Spinal cord (tissue), 10 donors: ENCODE results near the gene DDX52. TPM values are rescaled to one million over a fixed set of nuclear protein-coding genes. Genes with fewer than 3 reads are reported as not detected.

Source experiments
- DNase-seq, 6 donors: peaks; one replicate each; pipeline versions ENCODE4 v3.0.0 to v3.0.0-alpha.2; 2013 to 2015; ENCODE audit warnings: low spot score in 6 of 6, low read depth in 4 of 6
- H3K27ac ChIP-seq: one replicate; pipeline ENCODE4 v1.5.1; 2013; ENCODE audit warnings: low read depth, low read length, control low read depth
- H3K27me3 ChIP-seq: one replicate; pipeline ENCODE4 v1.6.1; 2013; ENCODE audit warnings: low read length; ENCODE audit not compliant: control insufficient read depth, insufficient read depth
- H3K36me3 ChIP-seq: one replicate; pipeline ENCODE4 v1.6.1; 2013; ENCODE audit warnings: low read length; ENCODE audit not compliant: control insufficient read depth, insufficient read depth
- H3K4me1 ChIP-seq: one replicate; pipeline ENCODE4 v1.6.1; 2013; ENCODE audit warnings: low read length; ENCODE audit not compliant: control insufficient read depth, insufficient read depth
- H3K4me3 ChIP-seq: one replicate; pipeline ENCODE4 v1.5.1; 2013; ENCODE audit warnings: low read depth, low read length, control low read depth
- H3K9me3 ChIP-seq: one replicate; pipeline ENCODE4 v1.6.1; 2013; ENCODE audit warnings: low read length; ENCODE audit not compliant: control insufficient read depth, insufficient read depth
- WGBS: methylation state at CpG from one replicate; pipeline ENCODE4 v1.1.5; 2013; ENCODE audit warnings: missing lambda C conversion rate; ENCODE audit not compliant: insufficient coverage; 5-methylcytosine and 5-hydroxymethylcytosine counted together
- polyA plus RNA-seq, 2 donors: library from polyadenylated mRNA; unstranded; fragments of 120-200 nt; gene quantifications; one replicate each; pipeline ENCODE4 v1.2.1, GENCODE V29; 2013; ENCODE audit not compliant: insufficient read length in 2 of 2
- total RNA-seq, 2 donors: library from RNA; depleted of rRNA in 1 of 2; stranded (reverse); fragments of 120-200 nt in 1 of 2; fragments of >200 nt in 1 of 2; gene quantifications; one replicate each; pipeline versions ENCODE4 v1.2.3 to v1.2.4, GENCODE V29; 2013 to 2014
- donor health status: healthy.

The DDX52 gene
- total and polyA plus RNA-seq, 4 donors, result 24.3 to 33.2 (median 28.2) TPM

- WGBS, result no CpG with 5 or more reads among the region's 1 CpG
These were observed 18.3 kb upstream of the DDX52 start for GRCh38 chr17:37661400-37662014.

DNA sequence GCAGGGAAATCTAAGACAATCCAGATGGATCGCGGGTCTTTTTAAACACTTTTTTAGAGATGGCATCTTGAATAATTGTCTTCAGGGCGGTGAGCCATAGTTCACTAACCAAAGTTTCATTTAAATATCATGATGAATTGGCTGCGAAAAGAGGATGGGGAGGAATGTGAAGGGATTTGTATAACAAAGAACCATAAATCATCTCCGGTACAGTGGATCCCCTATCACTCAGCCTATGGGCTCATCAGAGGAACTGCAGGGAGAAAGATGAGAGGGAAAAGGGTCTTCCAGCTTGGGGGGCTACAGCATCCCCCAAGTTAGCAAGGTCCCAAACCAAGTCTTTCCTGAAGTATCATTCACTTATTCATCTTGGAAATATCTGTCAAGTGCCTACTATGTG, 16.7 kb upstream of the DDX52 start:
- DNase-seq, result no peak
- Histone ChIP-seq H3K4me3 (no peak overlapping the region), H3K4me1 (no peaks in the 10 kb centered on the region), H3K27ac (no peak overlapping the region), H3K27me3 (no peaks in the 10 kb centered on the region), H3K9me3 (no peaks in the 10 kb centered on the region), H3K36me3 (no peaks in the 10 kb centered on the region)
- WGBS, result 57% methylated on average over 2 of the region's 5 CpGs

More at GRCh38 chr17:37661400-37662014, 18.3 kb upstream of the DDX52 start:
- no peaks in the 10 kb centered on the region for H3K9me3 ChIP-seq
- no peak overlapping the region for H3K27ac ChIP-seq
- H3K27me3 ChIP-seq, result no peaks in the 10 kb centered on the region
- H3K4me1 ChIP-seq, result no peaks in the 10 kb centered on the region
- no peaks in the 10 kb centered on the region for H3K36me3 ChIP-seq
- no peak for DNase-seq
- no peak overlapping the region for H3K4me3 ChIP-seq

DNA sequence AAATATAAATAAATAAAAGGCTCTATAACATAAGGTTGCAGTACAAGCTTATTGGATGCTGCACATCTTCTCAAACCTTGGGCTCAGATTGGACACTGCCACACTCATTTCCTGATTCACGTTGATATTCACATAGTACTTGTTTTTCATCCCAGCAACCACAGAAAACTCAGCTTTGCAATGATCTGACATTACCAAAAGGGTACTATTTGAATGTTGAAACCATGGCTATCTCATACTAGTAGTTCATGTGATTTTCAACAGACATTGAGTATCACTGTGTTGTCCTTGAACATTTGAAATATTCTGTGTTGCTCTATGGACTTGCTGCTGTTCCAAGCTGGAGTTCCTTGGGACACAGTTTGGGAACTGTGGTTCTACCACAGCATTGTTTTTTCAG, 14.0 kb upstream of the DDX52 start:
- Histone ChIP-seq H3K9me3 (no peaks in the 10 kb centered on the region), H3K4me1 (no peaks in the 10 kb centered on the region), H3K27ac (no peak overlapping the region), H3K36me3 (no peaks in the 10 kb centered on the region), H3K4me3 (no peak overlapping the region), H3K27me3 (no peaks in the 10 kb centered on the region)
- WGBS, result 83% methylated on average over 1 of the region's 1 CpG
- no peak for DNase-seq

DNA sequence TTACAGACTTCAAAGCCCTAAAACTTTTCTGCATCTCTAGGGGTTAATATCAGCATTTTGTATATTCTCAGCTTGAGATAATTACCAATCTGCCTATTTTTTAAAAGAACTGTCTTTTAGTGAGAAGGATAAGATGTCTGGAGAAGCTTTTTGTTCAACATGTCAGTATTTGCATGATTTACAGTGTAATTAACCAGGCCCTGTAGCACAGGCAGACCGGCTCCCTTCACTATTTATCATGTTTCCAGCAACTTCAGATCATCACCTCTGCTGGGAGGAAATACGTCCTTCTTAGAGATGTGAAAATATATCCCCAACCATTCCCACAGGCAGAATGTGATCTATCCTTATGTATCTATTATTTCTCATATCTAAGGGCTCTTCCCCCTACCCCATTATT, 8.6 kb upstream of the DDX52 start:
- Histone ChIP-seq H3K27ac (no peak overlapping the region), H3K9me3 (no peaks in the 10 kb centered on the region), H3K4me3 (no peak overlapping the region), H3K27me3 (peaks cover 5% of the 10 kb centered on the region), H3K4me1 (no peaks in the 10 kb centered on the region), H3K36me3 (no peaks in the 10 kb centered on the region)
- DNase-seq, result peak in 1 of 6 donors; percentile 37
- no CpG with 5 or more reads among the region's 2 CpGs for WGBS

GRCh38 chr17:37650419-37651003, 7.3 kb upstream of the DDX52 start:
- no peaks in the 10 kb centered on the region for H3K36me3 ChIP-seq
- no peak overlapping the region for H3K27ac ChIP-seq
- H3K4me3 ChIP-seq, result no peak overlapping the region
- H3K9me3 ChIP-seq, result no peaks in the 10 kb centered on the region
- no peaks in the 10 kb centered on the region for H3K4me1 ChIP-seq
- DNase-seq, result peak in 2 of 6 donors; percentile 34 to 68
- 0% methylated on average over 1 of the region's 6 CpGs for WGBS
- H3K27me3 ChIP-seq, result peaks cover 12% of the 10 kb centered on the region

DNA sequence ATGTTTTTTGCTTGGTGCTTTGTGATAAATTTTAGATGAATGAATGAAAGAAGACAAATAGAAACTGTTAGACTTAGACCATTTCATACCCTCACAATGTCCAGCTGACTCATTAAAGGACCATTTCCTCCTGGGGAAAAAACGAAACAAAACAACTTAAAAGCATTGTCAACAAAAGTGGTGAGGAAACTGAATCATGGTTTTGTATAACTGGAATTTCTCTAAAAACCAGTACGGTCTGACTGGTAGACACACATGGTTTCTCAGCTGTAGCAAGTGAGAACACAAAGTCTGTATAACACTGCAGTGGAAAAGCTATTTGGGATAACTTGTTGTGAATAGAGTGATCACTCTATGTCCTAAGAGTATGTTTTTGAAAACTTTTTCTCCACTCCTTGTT, 5.3 kb upstream of the DDX52 start:
- Histone ChIP-seq H3K36me3 (no peaks in the 10 kb centered on the region), H3K27ac (no peak overlapping the region), H3K27me3 (peaks cover 16% of the 10 kb centered on the region), H3K4me3 (no peak overlapping the region), H3K9me3 (no peaks in the 10 kb centered on the region), H3K4me1 (no peaks in the 10 kb centered on the region)
- DNase-seq, result no peak
- 100% methylated on average over 2 of the region's 2 CpGs for WGBS

GRCh38 chr17:37647856-37648255, 4.6 kb upstream of the DDX52 start:
- H3K27me3 ChIP-seq, result peaks cover 16% of the 10 kb centered on the region

DNA sequence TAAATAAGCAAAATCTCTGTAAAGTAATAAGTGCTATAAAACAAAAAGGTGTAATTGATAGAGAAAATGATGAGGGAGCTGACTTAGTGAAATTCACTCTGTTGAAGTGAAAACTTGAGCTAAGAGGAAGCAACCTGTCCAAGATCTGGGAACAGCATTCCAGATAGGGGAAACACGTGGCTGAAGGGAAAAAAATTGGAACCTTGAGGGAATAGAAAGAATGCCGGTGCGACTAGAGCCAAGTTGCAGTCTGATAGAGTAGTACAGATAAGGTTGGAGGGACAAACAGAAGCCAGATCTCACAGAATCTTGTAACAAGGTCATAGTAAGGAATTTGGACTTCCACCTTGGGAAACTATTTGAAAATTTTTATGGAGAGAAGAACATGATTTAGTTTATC, 623 bp upstream of the DDX52 start:
- peaks cover 5% of the 10 kb centered on the region for H3K4me1 ChIP-seq
- WGBS, result 44% methylated on average over 3 of the region's 3 CpGs
- H3K9me3 ChIP-seq, result no peaks in the 10 kb centered on the region
- peak overlapping the region; percentile 94 for H3K4me3 ChIP-seq
- H3K27ac ChIP-seq, result peak overlapping the region; percentile 86
- DNase-seq, result peak in 2 of 6 donors; percentile 6 to 36
- peaks cover 12% of the 10 kb centered on the region for H3K27me3 ChIP-seq
- peaks cover 12% of the 10 kb centered on the region for H3K36me3 ChIP-seq

More at GRCh38 chr17:37647856-37648255, 4.6 kb upstream of the DDX52 start:
- Histone ChIP-seq H3K9me3 (no peaks in the 10 kb centered on the region), H3K4me1 (no peaks in the 10 kb centered on the region), H3K27ac (no peak overlapping the region), H3K36me3 (no peaks in the 10 kb centered on the region), H3K4me3 (no peak overlapping the region)
- no peak for DNase-seq
- WGBS, result 75% methylated on average over 1 of the region's 1 CpG

GRCh38 chr17:37642681-37643080, 565 bp downstream of the DDX52 start:
- 0% methylated on average over 1 of the region's 7 CpGs for WGBS
- peak in 2 of 6 donors; percentile 15 to 62 for DNase-seq

GRCh38 chr17:37640015-37640414, 3.2 kb downstream of the DDX52 start:
- DNase-seq, result no peak
- no peaks in the 10 kb centered on the region for H3K9me3 ChIP-seq
- no peak overlapping the region for H3K27ac ChIP-seq
- H3K36me3 ChIP-seq, result peaks cover 19% of the 10 kb centered on the region
- H3K4me1 ChIP-seq, result peaks cover 5% of the 10 kb centered on the region
- H3K27me3 ChIP-seq, result peaks cover 3% of the 10 kb centered on the region
- no peak overlapping the region for H3K4me3 ChIP-seq

More at GRCh38 chr17:37642681-37643080, 565 bp downstream of the DDX52 start:
- no peaks in the 10 kb centered on the region for H3K9me3 ChIP-seq
- H3K4me3 ChIP-seq, result peak overlapping the region; percentile 94
- H3K36me3 ChIP-seq, result peaks cover 12% of the 10 kb centered on the region
- peak overlapping the region; percentile 86 for H3K27ac ChIP-seq
- H3K4me1 ChIP-seq, result peaks cover 5% of the 10 kb centered on the region
- H3K27me3 ChIP-seq, result peaks cover 12% of the 10 kb centered on the region
